Measurements from ENCODE around the gene SORBS1.

DNA sequence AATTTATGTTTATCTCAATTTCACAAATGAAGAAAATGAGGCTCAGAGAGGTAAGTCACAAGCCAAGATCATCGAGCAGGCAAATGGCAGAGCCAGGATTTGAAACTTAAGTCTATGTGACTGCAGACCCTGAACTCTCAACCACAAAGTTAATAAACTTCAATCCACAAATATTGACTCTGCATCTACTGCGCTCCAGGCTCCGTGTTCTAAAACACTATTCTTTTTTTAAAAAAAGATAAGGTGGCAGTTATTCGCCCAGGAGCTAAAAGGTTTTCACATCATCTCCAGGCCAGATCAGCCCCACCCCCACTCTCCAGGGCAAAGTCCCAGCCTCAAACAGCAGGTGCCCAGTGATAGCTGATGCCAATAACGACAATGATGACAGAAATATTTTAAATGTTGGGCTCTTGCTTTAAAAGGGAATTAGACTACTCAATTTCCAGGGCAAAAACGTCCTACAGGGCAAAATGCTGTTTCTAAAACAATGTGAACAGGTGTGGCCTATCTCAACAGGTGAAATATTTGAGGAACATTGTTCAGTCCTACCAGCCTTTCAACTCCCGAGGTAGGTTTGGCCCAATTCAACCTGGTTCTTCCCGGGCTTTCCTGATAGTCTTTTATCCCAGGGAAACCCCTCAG, 85.2 kb downstream of the SORBS1 start:
- no peak for TF ChIP-seq EZH2 (IDR thresholded peaks at IDR 0.05; ENCODE audit: insufficient read depth, poor library complexity, severe bottlenecking)
- no peak for TF ChIP-seq EZH2phosphoT487 (IDR thresholded peaks at IDR 0.05; ENCODE audit: insufficient read depth, low read depth)

Data from GM23248 (cell line).